ENCODE measurements around the gene SEMA5B. TPM values are rescaled to one million over a fixed set of nuclear protein-coding genes. Genes with fewer than 3 reads are reported as not detected.

Gene SEMA5B
- polyA plus RNA-seq, 1 donor (not counting 4 experiments of a cell fraction or from before 2014, with no cell fraction given), result 0.04 TPM

GRCh38 chr3:123054931-123055330 is 27.4 kb upstream of the SEMA5B start:
- Histone ChIP-seq H3K9ac (ENCODE audit: control insufficient read depth, extremely low read depth, insufficient read depth, low read length) (no peak overlapping the region), H3K27me3 (ENCODE audit: control insufficient read depth, extremely low read depth, insufficient read depth, low read length) (no peaks in the 10 kb centered on the region), H4K20me1 (ENCODE audit: control insufficient read depth, extremely low read depth, insufficient read depth, low read length) (no peaks in the 10 kb centered on the region), H3K4me1 (ENCODE audit: control insufficient read depth, extremely low read depth, insufficient read depth, low read length) (peaks cover 7% of the 10 kb centered on the region), H2AFZ (ENCODE audit: control insufficient read depth, low read length) (no peak overlapping the region), H3K9me3 (ENCODE audit: control insufficient read depth, low read depth, low read length) (no peaks in the 10 kb centered on the region), H3K4me2 (ENCODE audit: control insufficient read depth, extremely low read depth, insufficient read depth, low read depth, low read length) (no peak overlapping the region), H3K36me3 (ENCODE audit: control insufficient read depth in 2 of 2, extremely low read depth in 1 of 2, insufficient read depth in 2 of 2, low read length in 2 of 2) (no peaks in the 10 kb centered on the region), H3K79me2 (ENCODE audit: control insufficient read depth, insufficient read depth, low read length) (no peaks in the 10 kb centered on the region), H3K9me1 (ENCODE audit: control insufficient read depth, extremely low read depth, insufficient read depth, low read length) (no peaks in the 10 kb centered on the region), H3K4me3 (ENCODE audit: control insufficient read depth in 2 of 3, extremely low read depth in 1 of 3, insufficient read depth in 2 of 3, low read depth in 1 of 3, low read length in 3 of 3) (no peak overlapping the region), H3K27ac (ENCODE audit: control insufficient read depth, insufficient read depth, low read length) (no peak overlapping the region)
- dilution Hi-C loops (cut with MboI; ENCODE audit: extremely low pct_ligation_motif_present, low sequenced_read_pairs), result no loop called here
- TF ChIP-seq EZH2 (IDR thresholded peaks at IDR 0.05; ENCODE audit: low read length), result no peak
- TF ChIP-seq, protein P1, sequence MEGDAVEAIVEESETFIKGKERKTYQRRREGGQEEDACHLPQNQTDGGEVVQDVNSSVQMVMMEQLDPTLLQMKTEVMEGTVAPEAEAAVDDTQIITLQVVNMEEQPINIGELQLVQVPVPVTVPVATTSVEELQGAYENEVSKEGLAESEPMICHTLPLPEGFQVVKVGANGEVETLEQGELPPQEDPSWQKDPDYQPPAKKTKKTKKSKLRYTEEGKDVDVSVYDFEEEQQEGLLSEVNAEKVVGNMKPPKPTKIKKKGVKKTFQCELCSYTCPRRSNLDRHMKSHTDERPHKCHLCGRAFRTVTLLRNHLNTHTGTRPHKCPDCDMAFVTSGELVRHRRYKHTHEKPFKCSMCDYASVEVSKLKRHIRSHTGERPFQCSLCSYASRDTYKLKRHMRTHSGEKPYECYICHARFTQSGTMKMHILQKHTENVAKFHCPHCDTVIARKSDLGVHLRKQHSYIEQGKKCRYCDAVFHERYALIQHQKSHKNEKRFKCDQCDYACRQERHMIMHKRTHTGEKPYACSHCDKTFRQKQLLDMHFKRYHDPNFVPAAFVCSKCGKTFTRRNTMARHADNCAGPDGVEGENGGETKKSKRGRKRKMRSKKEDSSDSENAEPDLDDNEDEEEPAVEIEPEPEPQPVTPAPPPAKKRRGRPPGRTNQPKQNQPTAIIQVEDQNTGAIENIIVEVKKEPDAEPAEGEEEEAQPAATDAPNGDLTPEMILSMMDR (optimal IDR thresholded peaks at IDR 0.05 in 1 of 3, IDR thresholded peaks at IDR 0.05 in 1 of 3, conservative IDR thresholded peaks at IDR 0.05 in 1 of 3; ENCODE audit: extremely low read depth in 1 of 3, insufficient read depth in 2 of 3, low read length in 3 of 3), result no peak
- FAIRE-seq (no peak), DNase-seq (ENCODE audit: low read depth, low spot score) (no peak)

DNA sequence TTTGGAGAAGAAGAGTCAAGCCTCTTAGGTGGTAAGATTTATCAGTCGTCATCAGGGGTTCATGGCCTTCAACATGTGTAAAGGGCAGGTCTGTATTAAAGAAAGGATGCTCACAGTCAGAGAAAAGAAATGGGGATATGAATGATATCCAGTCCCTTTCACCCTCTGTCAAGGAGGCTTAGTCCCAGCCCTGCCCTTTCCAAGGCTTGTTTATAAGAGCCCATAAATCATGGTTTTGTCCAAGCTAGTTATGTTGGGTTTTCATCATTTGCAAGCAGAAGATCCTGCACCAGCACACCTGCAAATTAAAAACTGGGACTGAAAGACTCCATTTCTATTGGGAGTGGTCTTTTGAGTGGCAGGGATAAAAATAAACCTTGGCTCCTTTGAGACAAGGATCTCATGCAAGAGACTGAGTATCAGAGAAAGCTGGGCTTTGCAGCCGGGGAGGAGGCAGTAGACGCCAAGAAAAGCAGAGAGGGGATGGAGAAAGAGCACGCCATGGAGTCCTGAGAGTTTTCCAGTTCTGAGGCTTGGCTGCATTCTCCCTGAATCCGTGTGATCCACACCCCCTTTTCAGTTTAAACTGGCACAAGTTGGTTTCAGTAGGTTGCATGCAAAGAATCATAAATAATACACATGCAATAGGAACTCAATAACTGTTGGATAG is 26.7 kb upstream of the SEMA5B start:
- Histone ChIP-seq H3K4me1 (ENCODE audit: control insufficient read depth, extremely low read depth, insufficient read depth, low read length) (peaks cover 7% of the 10 kb centered on the region), H3K9me1 (ENCODE audit: control insufficient read depth, extremely low read depth, insufficient read depth, low read length) (no peaks in the 10 kb centered on the region), H3K27me3 (ENCODE audit: control insufficient read depth, extremely low read depth, insufficient read depth, low read length) (no peaks in the 10 kb centered on the region), H3K9ac (ENCODE audit: control insufficient read depth, extremely low read depth, insufficient read depth, low read length) (no peak overlapping the region), H3K4me3 (ENCODE audit: control insufficient read depth in 2 of 3, extremely low read depth in 1 of 3, insufficient read depth in 2 of 3, low read depth in 1 of 3, low read length in 3 of 3) (no peak overlapping the region), H3K4me2 (ENCODE audit: control insufficient read depth, extremely low read depth, insufficient read depth, low read depth, low read length) (no peak overlapping the region), H4K20me1 (ENCODE audit: control insufficient read depth, extremely low read depth, insufficient read depth, low read length) (no peaks in the 10 kb centered on the region), H3K36me3 (ENCODE audit: control insufficient read depth in 2 of 2, extremely low read depth in 1 of 2, insufficient read depth in 2 of 2, low read length in 2 of 2) (no peaks in the 10 kb centered on the region), H2AFZ (ENCODE audit: control insufficient read depth, low read length) (no peak overlapping the region), H3K27ac (ENCODE audit: control insufficient read depth, insufficient read depth, low read length) (no peak overlapping the region), H3K79me2 (ENCODE audit: control insufficient read depth, insufficient read depth, low read length) (no peaks in the 10 kb centered on the region), H3K9me3 (ENCODE audit: control insufficient read depth, low read depth, low read length) (no peaks in the 10 kb centered on the region)
- DNase-seq (ENCODE audit: low read depth, low spot score) (no peak), FAIRE-seq (no peak)
- TF ChIP-seq, protein P1 (optimal IDR thresholded peaks at IDR 0.05 in 1 of 3, IDR thresholded peaks at IDR 0.05 in 1 of 3, conservative IDR thresholded peaks at IDR 0.05 in 1 of 3; ENCODE audit: extremely low read depth in 1 of 3, insufficient read depth in 2 of 3, low read length in 3 of 3), result no peak
- no peak for TF ChIP-seq EZH2 (IDR thresholded peaks at IDR 0.05; ENCODE audit: low read length)
- dilution Hi-C loops (cut with MboI; ENCODE audit: extremely low pct_ligation_motif_present, low sequenced_read_pairs), result no loop called here
